ENCODE measurements around the gene KRT13.
"Not testable (repeated sequence)": the region's sequence is repeated elsewhere in the genome, so short reads cannot be mapped to it uniquely, and the experiment has no call there.

The KRT13 gene

DNA sequence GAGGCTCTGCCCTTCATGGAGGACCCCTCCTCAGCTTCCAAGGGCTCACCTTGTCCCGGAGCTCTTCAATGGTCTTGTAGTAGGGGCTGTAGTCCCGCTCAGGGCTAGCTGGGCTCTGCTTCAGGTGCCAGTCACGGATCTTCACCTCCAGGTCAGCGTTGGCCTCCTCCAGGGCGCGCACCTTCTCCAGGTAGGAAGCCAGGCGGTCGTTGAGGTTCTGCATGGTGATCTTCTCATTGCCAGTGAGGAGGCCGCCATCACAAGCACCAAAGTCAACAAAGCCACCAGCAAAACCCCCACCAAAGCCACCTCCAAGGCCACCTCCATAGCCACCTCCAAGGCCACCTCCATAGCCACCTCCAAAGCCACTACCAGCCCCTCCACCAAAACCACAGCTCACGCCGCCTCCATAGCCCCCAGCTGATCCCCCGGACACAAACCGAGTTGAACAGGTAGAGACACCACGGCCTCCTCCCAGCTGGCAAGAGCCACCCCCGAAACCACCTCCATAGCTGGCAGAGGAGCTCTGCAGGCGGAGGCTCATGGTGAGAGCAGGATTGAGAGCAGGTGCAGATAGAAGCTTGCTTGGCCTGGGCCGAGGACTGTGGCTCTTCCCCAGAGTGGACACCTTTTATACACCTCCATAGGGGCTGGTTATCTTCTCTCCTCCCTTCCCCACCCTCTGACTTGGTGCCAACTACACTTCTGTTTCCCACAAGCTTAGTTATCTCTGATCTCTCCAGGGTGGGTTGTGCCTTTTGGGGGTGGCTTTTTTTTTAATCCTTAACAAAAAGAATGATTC, at the start of gene KRT13:
TSS of gene KRT13 (minus strand) at position 606 of the 802 bp plus-strand sequence. CDS start at position 544, 62 bp downstream.
- DNase-seq, result peak; percentile 69

DNA sequence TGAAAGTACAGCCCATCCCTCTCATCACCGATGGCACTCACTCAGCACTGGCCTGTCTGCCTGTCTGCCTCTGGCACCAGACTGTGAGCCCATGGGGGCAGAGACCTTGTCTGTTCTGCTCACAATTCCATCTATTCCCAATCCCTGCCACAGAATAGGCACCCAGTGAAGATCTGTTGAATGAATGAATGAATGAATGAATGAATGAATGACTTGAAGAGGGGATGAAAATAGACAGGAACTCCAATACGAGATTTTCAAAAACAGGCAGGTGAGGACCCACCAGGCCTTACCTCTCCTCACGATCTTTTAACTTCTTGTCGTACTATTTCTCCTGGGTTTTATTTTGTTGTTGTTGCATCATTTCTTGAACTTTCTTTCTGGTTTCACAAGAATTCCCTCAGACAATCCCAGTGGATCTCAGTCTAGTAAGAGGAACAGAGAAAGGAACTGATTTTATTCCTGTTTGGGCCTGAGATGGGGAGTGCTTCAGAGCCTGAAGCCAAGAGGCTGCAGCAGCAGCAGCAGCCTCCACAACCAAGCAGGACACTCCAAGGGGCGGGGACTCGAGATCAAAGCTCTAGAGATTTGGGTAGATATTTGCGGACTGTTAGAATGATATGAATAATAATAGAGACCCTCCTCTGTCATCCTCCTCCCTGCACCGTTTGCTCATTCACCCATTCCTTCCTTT, 48.7 kb upstream of the KRT13 start:
- DNase-seq, result no peak

DNA sequence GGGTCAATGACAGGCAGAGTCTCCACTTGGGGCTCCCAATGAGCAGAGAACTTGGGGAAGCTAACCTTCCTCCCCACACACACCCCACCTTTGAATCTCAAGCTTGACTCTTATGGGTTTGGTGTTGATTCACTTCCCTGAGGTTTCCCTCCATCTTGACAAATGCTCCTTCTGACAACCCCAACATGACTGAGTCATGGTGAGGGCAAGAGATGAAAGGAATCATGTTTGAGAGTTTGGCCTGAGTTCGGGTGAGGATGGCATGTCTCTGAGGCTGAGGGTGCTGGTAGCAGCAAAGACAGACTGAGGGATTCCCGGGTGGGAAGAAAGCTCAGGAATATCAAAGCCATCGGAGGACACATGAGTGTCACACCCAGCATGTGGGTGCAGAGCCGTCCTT, 47.8 kb upstream of the KRT13 start:
- DNase-seq, result no peak

GRCh38 chr17:41552455-41552854, 47.0 kb upstream of the KRT13 start:
- DNase-seq, result no peak

GRCh38 chr17:41551365-41551764, 46.0 kb upstream of the KRT13 start:
- DNase-seq, result no peak

GRCh38 chr17:41549596-41550039, 44.2 kb upstream of the KRT13 start:
- DNase-seq, result peak; percentile 35

DNA sequence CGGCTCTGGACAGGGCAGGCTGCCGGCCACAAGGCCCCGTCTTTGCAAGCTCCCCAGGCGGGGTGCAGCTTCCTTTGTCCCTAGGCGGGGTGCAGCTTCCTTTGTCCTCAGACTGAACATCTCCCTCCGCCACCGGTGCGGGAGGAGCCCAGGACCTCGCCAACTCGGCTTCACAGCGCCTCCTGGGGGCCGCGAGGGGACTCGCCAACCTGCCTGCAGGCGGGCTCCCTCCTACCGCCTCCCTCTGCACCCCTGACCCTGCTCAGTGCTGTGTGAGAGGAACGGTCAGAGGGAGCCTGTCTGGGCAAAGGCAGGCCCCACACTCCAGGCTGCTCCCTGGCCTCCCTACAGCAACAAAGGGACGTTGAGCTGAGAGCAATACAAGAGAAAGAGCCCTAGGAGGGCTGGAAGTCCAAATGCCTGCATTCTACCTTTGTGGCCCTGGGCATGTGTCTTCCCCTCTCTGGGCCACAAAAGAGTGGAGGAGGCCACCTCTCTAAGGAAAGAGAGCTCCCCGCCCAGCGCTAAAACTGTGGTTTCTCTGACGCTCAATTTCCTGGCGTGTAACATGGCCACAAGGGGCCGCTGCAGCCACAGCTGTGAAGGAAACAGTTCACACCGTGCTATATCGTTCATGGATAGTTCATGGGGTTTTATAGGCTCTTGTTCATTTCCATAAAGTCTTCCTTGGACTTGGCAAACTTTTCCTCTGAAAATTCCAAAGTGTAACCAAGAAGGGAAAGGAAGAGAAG, 43.6 kb upstream of the KRT13 start:
- peak; percentile 92 for DNase-seq

GRCh38 chr17:41547921-41548843, 42.8 kb upstream of the KRT13 start:
- peak; percentile 54 for DNase-seq

GRCh38 chr17:41547378-41547841, 42.0 kb upstream of the KRT13 start:
- no peak for DNase-seq

DNA sequence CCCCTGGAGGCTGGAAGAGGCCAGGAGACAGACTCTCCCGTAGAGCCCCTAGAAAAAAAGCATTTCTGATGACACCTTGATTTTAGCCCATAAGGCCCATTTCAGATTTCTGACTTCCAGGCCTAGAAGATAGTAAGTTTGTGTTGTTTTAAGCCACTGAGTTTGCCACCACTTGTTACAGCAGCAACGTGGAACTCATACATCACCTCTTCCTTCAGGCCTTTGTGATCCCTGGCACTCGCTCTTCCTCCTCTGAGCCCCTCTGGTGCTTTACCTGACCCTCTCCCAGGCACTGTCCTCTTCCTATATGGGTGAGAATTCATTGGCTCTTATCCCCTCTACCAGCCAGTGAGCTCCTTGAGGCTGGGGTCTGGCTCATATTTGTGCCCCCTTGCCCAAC, 41.4 kb upstream of the KRT13 start:
- DNase-seq, result no peak

DNA sequence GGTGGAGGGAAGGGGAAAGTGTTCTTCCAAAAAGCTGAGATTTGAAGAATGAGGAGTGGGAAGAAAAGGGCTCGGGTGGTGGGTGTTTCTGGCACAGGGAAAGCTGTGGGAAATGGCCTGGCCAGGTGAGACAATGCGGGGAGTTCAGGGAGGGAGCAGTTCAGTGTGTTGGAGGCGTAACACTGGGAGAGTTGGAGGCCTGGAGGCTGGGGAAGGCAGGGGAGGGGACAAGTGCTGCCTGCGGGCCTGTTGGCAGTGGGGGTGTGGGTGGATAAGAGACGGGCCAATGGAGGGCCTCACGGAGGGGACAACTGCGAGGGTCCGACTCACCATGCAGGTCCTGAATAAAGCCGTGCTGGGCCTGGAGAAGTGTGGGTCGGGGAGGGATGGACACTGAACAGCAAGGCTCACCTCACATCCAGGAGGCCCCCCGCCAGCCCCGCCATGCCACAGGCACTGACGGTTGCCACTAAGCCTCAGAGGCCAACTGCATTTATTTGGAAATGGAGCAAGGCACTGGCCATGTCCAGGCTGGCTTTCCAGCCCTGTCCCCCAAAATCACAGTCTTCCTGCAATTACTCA, 40.5 kb upstream of the KRT13 start:
- no peak for DNase-seq

DNA sequence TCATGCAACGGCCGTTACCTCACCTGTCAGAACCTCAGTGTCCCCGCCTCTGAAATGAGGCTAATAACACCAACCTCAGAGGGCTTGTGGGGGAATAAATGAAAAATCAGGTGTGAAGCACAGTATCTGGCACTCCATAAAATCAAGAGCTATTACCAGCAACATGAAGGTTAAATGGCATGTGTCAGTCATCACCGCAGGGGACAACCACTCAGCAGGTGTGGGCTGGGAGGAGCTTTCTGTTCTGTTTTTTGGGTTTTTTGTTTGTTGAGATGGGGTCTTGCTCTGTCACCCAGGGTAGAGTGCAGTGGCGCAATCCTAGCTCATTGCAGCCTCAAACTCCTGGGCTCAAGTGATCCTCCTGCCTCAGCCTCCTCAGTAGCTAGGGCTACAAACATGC, 39.5 kb upstream of the KRT13 start:
- DNase-seq, result no peak

DNA sequence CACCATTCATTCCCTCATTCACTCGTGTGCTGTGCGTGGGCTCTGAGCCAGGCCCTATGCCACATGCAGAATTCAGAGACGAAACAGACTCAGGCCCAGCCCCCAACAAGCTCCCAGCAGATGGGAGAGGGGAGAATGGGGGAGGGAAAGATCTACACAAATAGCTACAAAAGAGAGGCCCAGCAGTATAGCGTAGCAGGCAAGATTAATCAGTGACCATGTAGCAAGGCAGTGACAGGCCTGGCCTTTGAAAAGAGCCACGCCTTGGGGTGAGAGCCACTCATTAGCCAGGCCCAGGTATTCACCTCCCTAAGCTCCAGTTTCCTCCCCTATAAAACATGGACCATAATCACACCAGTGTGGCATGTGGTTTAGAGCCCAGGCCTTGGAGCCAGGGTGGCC, 39.1 kb upstream of the KRT13 start:
- no peak for DNase-seq

- not testable (repeated sequence) for DNase-seq
Observed at GRCh38 chr17:41542786-41543185, 37.4 kb upstream of the KRT13 start.

DNA sequence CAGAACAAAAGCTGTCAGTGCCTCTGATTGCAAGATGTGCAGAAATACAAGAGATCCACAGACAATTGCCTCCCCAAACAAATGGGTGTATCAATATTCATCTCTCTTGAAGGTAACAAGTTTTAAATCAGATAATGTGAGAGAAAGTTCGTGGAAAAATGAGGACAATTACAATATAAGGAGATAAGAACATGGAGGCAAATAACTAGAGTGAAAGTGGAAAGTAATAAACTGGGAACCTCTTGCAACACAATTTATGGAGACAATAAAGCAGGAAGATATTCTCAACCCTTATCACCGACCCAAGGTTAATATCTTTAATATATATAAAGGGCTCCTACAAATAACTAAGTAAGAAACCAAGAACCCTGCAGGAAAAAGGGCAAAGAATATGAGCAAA, 36.9 kb upstream of the KRT13 start:
- no peak for DNase-seq

- no peak for DNase-seq
Observed at GRCh38 chr17:41540921-41541625, 35.7 kb upstream of the KRT13 start.

DNA sequence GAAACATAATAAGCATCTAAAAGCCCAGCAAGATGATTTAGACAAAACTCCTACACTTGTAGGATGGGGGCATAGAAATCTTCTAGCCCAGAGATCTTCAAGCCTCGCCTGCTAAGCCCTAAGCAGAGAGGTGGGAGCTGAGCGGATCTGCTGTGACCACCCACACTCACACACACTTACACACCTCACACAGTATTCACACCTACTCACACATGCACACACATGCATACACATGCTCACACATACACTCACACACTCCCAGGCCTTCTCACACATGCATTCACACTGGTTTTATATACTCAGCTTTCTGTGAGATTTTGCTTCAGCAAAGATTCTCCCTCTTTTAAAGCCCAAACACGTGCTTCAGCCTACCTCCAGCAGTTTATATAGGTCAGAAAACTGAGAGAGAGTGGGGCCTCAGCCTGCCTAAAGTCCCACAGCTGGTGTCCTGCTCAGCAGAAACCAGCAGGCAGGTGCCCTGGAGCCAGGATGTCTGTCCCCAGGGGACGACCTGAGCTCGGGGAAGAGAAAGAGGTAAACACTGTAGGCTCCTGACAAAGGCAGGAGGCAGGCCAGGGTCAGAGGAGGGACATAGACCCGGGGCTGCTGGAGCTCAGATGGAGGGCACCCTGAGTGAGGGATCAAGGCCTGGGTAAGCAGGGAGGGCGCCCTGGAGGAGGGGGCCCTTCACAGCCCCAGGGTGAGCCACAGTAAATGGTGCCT, 34.7 kb upstream of the KRT13 start:
- DNase-seq, result no peak

DNA sequence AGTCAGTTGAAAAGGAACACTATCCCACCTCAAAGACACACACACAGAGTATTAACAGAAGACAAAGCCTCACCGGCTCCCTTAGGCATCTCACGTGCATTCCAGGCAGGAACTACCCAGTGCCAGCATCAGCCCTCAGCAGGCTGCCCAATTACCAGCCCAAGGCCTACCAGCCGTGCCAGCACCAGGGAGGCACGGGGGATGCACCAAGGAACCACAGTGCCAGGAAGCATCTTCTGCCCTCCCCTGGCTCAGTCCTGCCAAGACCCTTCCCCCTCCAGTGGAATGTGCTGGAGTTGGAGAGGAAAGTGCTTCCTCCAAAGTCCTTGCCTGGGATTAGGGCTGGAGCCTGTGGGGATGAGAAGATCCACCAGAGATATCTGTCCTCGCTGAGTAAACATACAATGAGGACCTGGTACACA, 33.7 kb upstream of the KRT13 start:
- DNase-seq, result no peak

DNA sequence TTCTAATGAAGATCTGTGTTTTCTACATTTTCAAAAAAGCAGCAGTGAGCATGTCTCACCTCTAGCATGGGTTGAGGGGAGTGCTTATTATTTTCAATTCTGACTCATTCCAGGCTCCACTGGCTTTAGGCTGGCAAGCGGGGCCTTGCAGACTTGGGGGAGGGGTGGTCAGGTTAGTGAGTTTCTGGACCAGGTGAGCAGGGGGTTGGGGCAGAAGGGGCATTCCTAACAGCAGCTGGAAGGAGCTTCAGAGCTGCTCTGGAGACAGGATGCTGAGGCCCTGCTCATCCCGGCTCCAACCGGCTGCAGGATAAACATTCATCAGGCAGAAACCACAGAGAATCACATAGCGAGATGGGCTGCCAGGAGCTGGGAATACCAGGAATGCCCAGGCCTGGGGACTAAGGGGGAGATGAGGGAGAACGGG, 33.2 kb upstream of the KRT13 start:
- no peak for DNase-seq

- no peak for DNase-seq
Observed at GRCh38 chr17:41537990-41538389, 32.6 kb upstream of the KRT13 start.

DNA sequence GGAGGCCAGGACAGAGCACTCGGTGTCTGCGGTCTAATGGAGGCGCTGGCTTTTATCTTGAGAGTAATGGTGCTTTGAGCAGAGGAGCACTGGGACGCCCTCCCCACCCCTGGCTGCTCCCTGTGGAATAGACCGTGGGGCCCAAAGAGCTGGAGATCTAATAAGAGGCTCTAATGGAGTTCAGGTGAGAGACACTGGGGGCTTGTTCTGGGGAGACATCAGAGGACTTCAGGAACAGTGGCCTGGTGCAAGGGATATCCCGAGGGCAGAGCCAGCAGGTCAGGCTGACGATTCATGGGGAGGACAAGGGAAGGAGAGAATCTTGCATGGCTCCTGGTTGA, 32.2 kb upstream of the KRT13 start:
- DNase-seq, result no peak

Measured in hematopoietic multipotent progenitor cell treated with erythropoietin and hydrocortisone succinate and interleukin-3 and kit ligand, for 4 days (in vitro differentiated cells).